SK-N-SH (cell line): Measurements from ENCODE around the gene PHACTR2. TPM values are rescaled to one million over a fixed set of nuclear protein-coding genes. Genes with fewer than 3 reads are reported as not detected.

ENCODE experiments used
- CTCF ChIA-PET: fragments of 300-600, 350-600 bp; formaldehyde crosslinking; extraction: SDS; loops from one replicate; lab custom pipeline; 2021; lab: Yijun Ruan, JAX
- POLR2A ChIA-PET: fragments of 350-600 bp; sonication (Branson Sonifier 250); formaldehyde crosslinking; extraction: SDS; loops from one replicate; lab custom pipeline; 2020; ENCODE audit warnings: antibody characterized with exemption, inconsistent platforms; lab: Yijun Ruan, JAX
- DNase-seq: peaks from one replicate; pipeline ENCODE4 v3.0.0; 2012
- H2AFZ ChIP-seq: fragments of 200-600 bp; sonication (generic); 2 replicates; pipeline ENCODE4 v1.8.1; 2016; ENCODE audit warnings: antibody characterized with exemption, mild to moderate bottlenecking, low read depth
- H3F3A ChIP-seq: fragments of 200-600 bp; sonication (generic); replicated peaks from 2 replicates; pipeline ENCODE3; 2016; ENCODE audit warnings: antibody characterized with exemption, mild to moderate bottlenecking; ENCODE audit not compliant: insufficient read depth
- H3K27ac ChIP-seq, 2 experiments: fragments of 200-500 bp in 1 of 2; fragments of 200-600 bp in 1 of 2; sonication (Bioruptor generic) in 1 of 2; sonication (generic), shearing (Covaris generic) in 1 of 2; 2 replicates each; pipeline versions ENCODE4 v1.5.1 to v1.6.1; 2014 to 2016; ENCODE audit warnings: low read depth in 2 of 2, inconsistent platforms in 1 of 2, low read length in 1 of 2, mild to moderate bottlenecking in 1 of 2, mixed read lengths in 1 of 2
- H3K27me3 ChIP-seq: fragments of 200-600 bp; sonication (generic), shearing (Covaris generic); 2 replicates; pipeline ENCODE4 v1.6.1; 2016; ENCODE audit warnings: mixed run types; ENCODE audit not compliant: insufficient read depth
- H3K36me3 ChIP-seq, 2 experiments: fragments of 200-500 bp in 1 of 2; fragments of 200-600 bp in 1 of 2; sonication (Bioruptor generic) in 1 of 2; sonication (generic) in 1 of 2; replicated peaks in 1 of 2; 2 replicates each; pipeline versions ENCODE3 to v1.5.1; 2014 to 2016; ENCODE audit warnings: low read length in 1 of 2, mild to moderate bottlenecking in 1 of 2; ENCODE audit not compliant: insufficient read depth in 2 of 2, control insufficient read depth in 1 of 2
- H3K4me1 ChIP-seq, 2 experiments: fragments of 200-500 bp in 1 of 2; fragments of 200-600 bp in 1 of 2; sonication (Bioruptor generic) in 1 of 2; sonication (generic), shearing (Covaris generic) in 1 of 2; 2 replicates each; pipeline versions ENCODE4 v1.5.1 to v1.6.1; 2014 to 2016; ENCODE audit warnings: low read depth in 1 of 2, low read length in 1 of 2, mixed run types in 1 of 2; ENCODE audit not compliant: insufficient read depth in 2 of 2, control insufficient read depth in 1 of 2
- H3K4me2 ChIP-seq: fragments of 200-600 bp; sonication (generic), shearing (Covaris generic); 2 replicates; pipeline ENCODE4 v1.6.1; 2017; ENCODE audit warnings: mixed run types
- H3K4me3 ChIP-seq, 2 experiments: fragments of 200-500 bp in 1 of 2; fragments of 200-600 bp in 1 of 2; sonication (Bioruptor generic) in 1 of 2; sonication (generic), shearing (Covaris generic) in 1 of 2; 2 replicates each; pipeline versions ENCODE4 v1.5.1 to v1.8.1; 2014 to 2016; ENCODE audit warnings: low read depth in 2 of 2, inconsistent platforms in 1 of 2, low read length in 1 of 2, mild to moderate bottlenecking in 1 of 2, mixed read lengths in 1 of 2, moderate library complexity in 1 of 2
- H3K79me2 ChIP-seq: fragments of 200-600 bp; sonication (generic); 2 replicates; pipeline ENCODE4 v1.8.1; 2017; ENCODE audit warnings: mild to moderate bottlenecking; ENCODE audit not compliant: insufficient read depth
- H3K9ac ChIP-seq: fragments of 200-600 bp; sonication (generic); 2 replicates; pipeline ENCODE4 v1.6.1; 2017; ENCODE audit warnings: mixed run types
- H3K9me2 ChIP-seq: fragments of 200-600 bp; sonication (generic); 2 replicates; pipeline ENCODE4 v1.6.1; 2017; ENCODE audit warnings: mixed run types
- H3K9me3 ChIP-seq: fragments of 200-600 bp; sonication (generic); 2 replicates; pipeline ENCODE4 v1.6.1; 2017; ENCODE audit warnings: mixed run types, mild to moderate bottlenecking, moderate library complexity
- H4K20me1 ChIP-seq: fragments of 200-600 bp; sonication (generic); 2 replicates; pipeline ENCODE4 v1.6.1; 2017; ENCODE audit warnings: mild to moderate bottlenecking, mixed run types; ENCODE audit not compliant: insufficient read depth
- CHD2 ChIP-seq: fragments of 150-350 bp; IDR thresholded peaks from 2 replicates; pipeline ENCODE4 v1.6.1; 2018; ENCODE audit warnings: low read length; ENCODE audit not compliant: partially characterized antibody
- ELF1 ChIP-seq: IDR thresholded peaks from 2 replicates; pipeline ENCODE4 v1.4.0; 2012
- EZH2phosphoT487 ChIP-seq: fragments of 200-600 bp; sonication (generic); IDR thresholded peaks from 2 replicates; pipeline ENCODE4 v1.6.1; 2017; ENCODE audit warnings: low read depth, mixed run types, mild to moderate bottlenecking, antibody characterized with exemption, moderate library complexity, borderline replicate concordance
- FOSL2 ChIP-seq: IDR thresholded peaks from 2 replicates; pipeline ENCODE4 v1.4.0; 2012; ENCODE audit warnings: low read depth, mild to moderate bottlenecking, moderate library complexity, borderline replicate concordance
- JUND ChIP-seq: IDR thresholded peaks from 2 replicates; pipeline ENCODE4 v1.4.0; 2012
- NRF1 ChIP-seq: IDR thresholded peaks from 2 replicates; pipeline ENCODE4 v1.6.1; 2012; ENCODE audit warnings: low read depth, mild to moderate bottlenecking, low read length
- PBX3 ChIP-seq: IDR thresholded peaks from 2 replicates; pipeline ENCODE4; 2012
- POLR2AphosphoS5 ChIP-seq: IDR thresholded peaks from 2 replicates; pipeline ENCODE4 v1.6.1; 2012; ENCODE audit warnings: low read depth, low read length
- RAD21 ChIP-seq: IDR thresholded peaks from 2 replicates; pipeline ENCODE4 v1.6.1; 2012; ENCODE audit warnings: mild to moderate bottlenecking, low read length
- REST ChIP-seq: IDR thresholded peaks from 2 replicates; pipeline ENCODE4 v1.6.1; 2012; ENCODE audit warnings: mild to moderate bottlenecking, low read depth, low read length, moderate library complexity
- RXRA ChIP-seq: IDR thresholded peaks from 2 replicates; pipeline ENCODE4 v1.4.0; 2012; ENCODE audit warnings: low read depth, mild to moderate bottlenecking, borderline replicate concordance
- SIN3A ChIP-seq: IDR thresholded peaks from 2 replicates; pipeline ENCODE4 v1.6.1; 2012; ENCODE audit warnings: low read depth, mild to moderate bottlenecking, low read length, moderate library complexity, borderline replicate concordance
- SMC3 ChIP-seq: IDR thresholded peaks from 2 replicates; pipeline ENCODE4 v1.6.1; 2012; ENCODE audit warnings: low read depth, low read length, improper control_type of control experiment
- TAF1 ChIP-seq: IDR thresholded peaks from 2 replicates; pipeline ENCODE4 v1.6.1; 2012; ENCODE audit warnings: low read depth, mild to moderate bottlenecking, low read length, moderate library complexity, borderline replicate concordance
- TCF12 ChIP-seq: IDR thresholded peaks from 2 replicates; pipeline ENCODE4 v1.4.0; 2012
- USF1 ChIP-seq: IDR thresholded peaks from 2 replicates; pipeline ENCODE4 v1.4.0; 2012; ENCODE audit warnings: low read depth, borderline replicate concordance
- ZBTB33 ChIP-seq: IDR thresholded peaks from 2 replicates; pipeline ENCODE4 v1.4.0; 2012; ENCODE audit warnings: low read depth, borderline replicate concordance
- WGBS: methylation state at CpG from one replicate; pipeline ENCODE4 v1.1.6; 2017; ENCODE audit warnings: low lambda C conversion rate; 5-methylcytosine and 5-hydroxymethylcytosine counted together
- polyA plus RNA-seq, 3 experiments: library from polyadenylated mRNA; depleted of rRNA; stranded (reverse); fragments of >200 nt; gene quantifications; 2 replicates each; pipeline ENCODE4 v1.2.3, GENCODE V29; 2012
- TF ChIP-seq, protein P1 (sequence below): fragments of 200-600 bp; sonication (generic); IDR thresholded peaks from 2 replicates; pipeline ENCODE4 v1.6.1; 2017; ENCODE audit warnings: antibody characterized with exemption, mild to moderate bottlenecking, moderate library complexity
- TF ChIP-seq, protein P2 (sequence below): IDR thresholded peaks from 2 replicates; pipeline ENCODE4 v1.4.0; 2012; ENCODE audit warnings: low read depth

Gene PHACTR2
- polyA plus RNA-seq, 1 of the 3 experiments (the other 2 are of a cell fraction): 5.0 TPM

DNA sequence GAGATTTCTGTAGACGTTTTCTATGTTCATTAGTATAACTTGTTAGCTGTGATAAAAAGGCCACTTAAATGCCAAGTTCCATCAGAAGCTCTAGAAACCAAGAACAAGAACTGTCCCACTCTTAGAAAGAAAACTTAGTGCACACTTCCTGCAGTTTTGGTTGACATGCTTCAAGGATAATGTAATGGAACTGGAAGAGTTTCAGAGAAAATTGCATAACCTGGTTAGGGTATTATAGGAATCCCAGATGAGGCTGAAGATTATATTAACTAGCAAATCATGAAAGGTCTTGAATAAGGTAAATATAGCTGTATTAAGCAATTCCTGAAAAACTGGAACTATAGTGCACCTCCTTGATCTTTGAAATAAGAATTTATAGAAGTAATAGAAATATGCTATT, 1.8 kb upstream of the PHACTR2 start:
- Histone ChIP-seq H3K36me3 (no peaks in the 10 kb centered on the region), H3K4me2 (no peak overlapping the region)
- TF ChIP-seq SIN3A: no peak
- TF ChIP-seq JUND: no peak
- TF ChIP-seq CHD2: no peak
- TF ChIP-seq, protein P1, sequence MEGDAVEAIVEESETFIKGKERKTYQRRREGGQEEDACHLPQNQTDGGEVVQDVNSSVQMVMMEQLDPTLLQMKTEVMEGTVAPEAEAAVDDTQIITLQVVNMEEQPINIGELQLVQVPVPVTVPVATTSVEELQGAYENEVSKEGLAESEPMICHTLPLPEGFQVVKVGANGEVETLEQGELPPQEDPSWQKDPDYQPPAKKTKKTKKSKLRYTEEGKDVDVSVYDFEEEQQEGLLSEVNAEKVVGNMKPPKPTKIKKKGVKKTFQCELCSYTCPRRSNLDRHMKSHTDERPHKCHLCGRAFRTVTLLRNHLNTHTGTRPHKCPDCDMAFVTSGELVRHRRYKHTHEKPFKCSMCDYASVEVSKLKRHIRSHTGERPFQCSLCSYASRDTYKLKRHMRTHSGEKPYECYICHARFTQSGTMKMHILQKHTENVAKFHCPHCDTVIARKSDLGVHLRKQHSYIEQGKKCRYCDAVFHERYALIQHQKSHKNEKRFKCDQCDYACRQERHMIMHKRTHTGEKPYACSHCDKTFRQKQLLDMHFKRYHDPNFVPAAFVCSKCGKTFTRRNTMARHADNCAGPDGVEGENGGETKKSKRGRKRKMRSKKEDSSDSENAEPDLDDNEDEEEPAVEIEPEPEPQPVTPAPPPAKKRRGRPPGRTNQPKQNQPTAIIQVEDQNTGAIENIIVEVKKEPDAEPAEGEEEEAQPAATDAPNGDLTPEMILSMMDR: no peak
- no peak for TF ChIP-seq PBX3
- TF ChIP-seq RXRA: no peak
- TF ChIP-seq ZBTB33: no peak
- no peak for TF ChIP-seq REST
- TF ChIP-seq TCF12: no peak
- TF ChIP-seq, protein P2, sequence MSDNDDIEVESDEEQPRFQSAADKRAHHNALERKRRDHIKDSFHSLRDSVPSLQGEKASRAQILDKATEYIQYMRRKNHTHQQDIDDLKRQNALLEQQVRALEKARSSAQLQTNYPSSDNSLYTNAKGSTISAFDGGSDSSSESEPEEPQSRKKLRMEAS: no peak
- TF ChIP-seq ELF1: no peak
- TF ChIP-seq TAF1: no peak
- no peak for TF ChIP-seq SMC3
- no peak for TF ChIP-seq POLR2AphosphoS5
- TF ChIP-seq RAD21: no peak
- TF ChIP-seq USF1: no peak
- TF ChIP-seq FOSL2: no peak
- no peak for TF ChIP-seq EZH2phosphoT487
- no peak for TF ChIP-seq NRF1

More for the DNA sequence above, 1.8 kb upstream of the PHACTR2 start:
- Histone ChIP-seq H4K20me1 (no peaks in the 10 kb centered on the region), H3K4me1 (peaks cover 0 to 14% of the 10 kb centered on the region in 2 experiments; a peak in 3 of 4 replicates), H3K9me3 (no peaks in the 10 kb centered on the region), H3F3A (peaks cover 32% of the 10 kb centered on the region), H3K4me3 (no peak overlapping the region), H2AFZ (no peak overlapping the region), H3K27ac (no peak overlapping the region; a peak in 1 of 4 replicates), H3K79me2 (peaks cover 25% of the 10 kb centered on the region), H3K9me2 (no peaks in the 10 kb centered on the region), H3K27me3 (no peaks in the 10 kb centered on the region), H3K9ac (no peak overlapping the region)
- DNase-seq: no peak
- ChIA-PET POLR2A (no interaction called here), CTCF (no interaction called here)
- 68% methylated on average over 1 of the region's 1 CpG for WGBS
